Diencephalon (tissue), 1 donor: Measurements from ENCODE around the gene VOPP1. TPM values are rescaled to one million over a fixed set of nuclear protein-coding genes. Genes with fewer than 3 reads are reported as not detected.

ENCODE experiments used
- total RNA-seq: library from RNA; depleted of rRNA; stranded (reverse); fragments of >200 nt; gene quantifications from one replicate; pipeline ENCODE4 v1.2.3, GENCODE V29; 2014

VOPP1 gene
- 118 TPM for total RNA-seq

GRCh38 chr7:55572378-55573233, at the start of gene VOPP1:
Gene VOPP1 (minus strand): TSS chr7:55572502. CDS start chr7:55572324, 178 bp downstream.

Other genes starting within 250 kb of the VOPP1 start
- gene LANCL2, start 207.2 kb downstream of the VOPP1 start, total RNA-seq, result 60.2 TPM